MM.1S (cell line): ENCODE measurements around the gene DDX54.

ENCODE experiments used
- CTCF ChIP-seq: fragments of 300-600 bp; sonication (generic); IDR thresholded peaks from 2 replicates; pipeline ENCODE4 v1.5.1; 2016; ENCODE audit warnings: antibody characterized with exemption, low read length, mixed read lengths
- EZH2 ChIP-seq: fragments of 300-600 bp; sonication (generic); optimal IDR thresholded peaks from 2 replicates; pipeline ENCODE3; 2017; ENCODE audit warnings: low read depth, mild to moderate bottlenecking, antibody characterized with exemption, low read length, mixed read lengths

GRCh38 chr12:113169697-113170096 lies 15.6 kb downstream of the DDX54 start:
- TF ChIP-seq CTCF (no peak), EZH2 (no peak)
